ENCODE data around the gene FAM72A. TPM values are rescaled to one million over a fixed set of nuclear protein-coding genes. Genes with fewer than 3 reads are reported as not detected.
"Not testable (repeated sequence)": the region's sequence is repeated elsewhere in the genome, so short reads cannot be mapped to it uniquely, and the experiment has no call there.

FAM72A gene
- total and polyA plus RNA-seq, 4 donors: 0.36 to 10.8 (median 0.71) TPM

- not testable (repeated sequence) for H3K9me3 ChIP-seq (ENCODE audit: control insufficient read depth in 4 of 4, low read length in 3 of 4); H3K4me1 ChIP-seq (ENCODE audit: control insufficient read depth in 4 of 4, insufficient read depth in 4 of 4, low read length in 3 of 4); H3K9ac ChIP-seq (ENCODE audit: low read depth in 1 of 2, low read length in 2 of 2); H3K27ac ChIP-seq (ENCODE audit: low read depth in 1 of 2, low read length in 2 of 2); H3K36me3 ChIP-seq (ENCODE audit: control insufficient read depth in 4 of 4, insufficient read depth in 3 of 4, low read depth in 1 of 4, low read length in 3 of 4); H3K4me3 ChIP-seq (ENCODE audit: low read depth in 1 of 3, low read length in 3 of 3); H3K27me3 ChIP-seq (ENCODE audit: control insufficient read depth in 4 of 4, insufficient read depth in 4 of 4, low read length in 3 of 4); DNase-seq (ENCODE audit: low spot score)
- 80% methylated on average over 4 of the region's 6 CpGs for WGBS
These were observed 20.0 kb downstream of the FAM72A start for GRCh38 chr1:206182368-206183317.

DNA sequence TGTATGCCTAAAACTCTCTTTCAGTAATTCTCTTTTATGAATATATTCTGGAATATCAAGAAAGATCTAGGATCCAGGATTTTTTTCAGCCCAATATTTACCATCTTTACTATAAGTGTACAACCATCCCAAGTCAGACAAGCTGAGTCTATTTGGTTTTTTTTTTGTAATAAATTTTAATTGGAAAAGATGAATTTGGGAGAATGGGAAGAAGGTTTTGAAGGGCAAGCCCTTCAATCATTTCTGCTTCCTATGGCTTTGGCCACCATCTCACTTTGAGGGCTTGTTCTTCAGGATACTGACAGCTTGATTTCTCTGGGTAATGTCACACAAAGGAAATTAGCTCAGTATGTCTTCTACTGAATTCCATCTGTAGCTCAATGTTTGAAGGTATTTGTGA is 23.0 kb downstream of the FAM72A start:
- not testable (repeated sequence) for H3K9me3 ChIP-seq (ENCODE audit: control insufficient read depth in 4 of 4, low read length in 3 of 4); H3K4me1 ChIP-seq (ENCODE audit: control insufficient read depth in 4 of 4, insufficient read depth in 4 of 4, low read length in 3 of 4); H3K36me3 ChIP-seq (ENCODE audit: control insufficient read depth in 4 of 4, insufficient read depth in 3 of 4, low read depth in 1 of 4, low read length in 3 of 4); H3K27ac ChIP-seq (ENCODE audit: low read depth in 1 of 2, low read length in 2 of 2); H3K4me3 ChIP-seq (ENCODE audit: low read depth in 1 of 3, low read length in 3 of 3); DNase-seq (ENCODE audit: low spot score); H3K9ac ChIP-seq (ENCODE audit: low read depth in 1 of 2, low read length in 2 of 2); H3K27me3 ChIP-seq (ENCODE audit: control insufficient read depth in 4 of 4, insufficient read depth in 4 of 4, low read length in 3 of 4)

DNA sequence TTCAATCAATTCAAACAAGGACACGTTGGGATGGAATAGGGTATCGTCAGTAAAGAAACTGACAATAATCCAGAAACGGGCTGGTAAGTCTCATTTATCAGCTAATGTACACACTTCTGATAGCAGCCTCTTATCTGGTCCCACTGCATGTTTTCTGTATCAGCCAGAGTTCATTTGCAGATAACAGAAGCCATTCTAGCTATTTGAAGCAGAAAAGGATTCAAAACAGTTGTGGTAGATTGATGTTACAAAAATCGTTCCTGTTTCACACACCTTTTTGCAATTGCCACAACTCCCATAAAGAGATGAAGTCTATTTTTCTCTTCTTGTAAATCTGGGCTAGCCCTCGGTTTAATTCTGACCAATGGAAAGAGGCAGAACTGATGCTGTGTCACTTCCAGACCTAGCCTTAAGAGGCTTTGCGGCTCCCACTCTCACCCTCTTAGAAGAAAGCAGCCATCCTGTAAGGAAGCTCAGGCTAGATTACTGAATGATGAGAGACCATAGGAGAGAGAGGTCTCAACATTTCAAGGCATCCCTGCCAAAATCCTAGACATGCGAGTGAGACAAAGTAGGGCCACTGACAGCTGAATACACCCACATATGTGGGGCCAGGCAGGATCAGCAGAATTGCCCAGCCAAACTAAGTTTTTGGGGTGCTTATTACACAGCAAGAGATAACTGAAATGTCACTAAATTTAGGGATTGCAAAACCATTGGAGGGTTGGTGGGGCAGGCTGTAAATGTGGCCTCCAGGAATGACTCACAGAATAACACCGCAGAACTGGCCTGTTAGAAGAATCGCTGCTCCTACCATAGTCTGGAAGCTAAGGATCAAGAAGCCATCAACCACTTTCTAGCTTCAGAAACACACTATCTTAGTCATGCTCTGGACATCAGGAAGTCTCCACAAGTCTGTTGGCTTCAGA is 24.3 kb downstream of the FAM72A start:
- not testable (repeated sequence) for H3K4me3 ChIP-seq (ENCODE audit: low read depth in 1 of 3, low read length in 3 of 3); DNase-seq (ENCODE audit: low spot score); H3K4me1 ChIP-seq (ENCODE audit: control insufficient read depth in 4 of 4, insufficient read depth in 4 of 4, low read length in 3 of 4); H3K27ac ChIP-seq (ENCODE audit: low read depth in 1 of 2, low read length in 2 of 2); H3K27me3 ChIP-seq (ENCODE audit: control insufficient read depth in 4 of 4, insufficient read depth in 4 of 4, low read length in 3 of 4); H3K9ac ChIP-seq (ENCODE audit: low read depth in 1 of 2, low read length in 2 of 2); H3K36me3 ChIP-seq (ENCODE audit: control insufficient read depth in 4 of 4, insufficient read depth in 3 of 4, low read depth in 1 of 4, low read length in 3 of 4); H3K9me3 ChIP-seq (ENCODE audit: control insufficient read depth in 4 of 4, low read length in 3 of 4)
- 84% methylated on average over 9 of the region's 9 CpGs for WGBS

- H3K9ac ChIP-seq (ENCODE audit: low read depth in 1 of 2, low read length in 2 of 2); H3K27ac ChIP-seq (ENCODE audit: low read depth in 1 of 2, low read length in 2 of 2); DNase-seq (ENCODE audit: low spot score); H3K4me3 ChIP-seq (ENCODE audit: low read depth in 1 of 3, low read length in 3 of 3); H3K27me3 ChIP-seq (ENCODE audit: control insufficient read depth in 4 of 4, insufficient read depth in 4 of 4, low read length in 3 of 4); H3K9me3 ChIP-seq (ENCODE audit: control insufficient read depth in 4 of 4, low read length in 3 of 4); H3K36me3 ChIP-seq (ENCODE audit: control insufficient read depth in 4 of 4, insufficient read depth in 3 of 4, low read depth in 1 of 4, low read length in 3 of 4); H3K4me1 ChIP-seq (ENCODE audit: control insufficient read depth in 4 of 4, insufficient read depth in 4 of 4, low read length in 3 of 4): not testable (repeated sequence)
- WGBS: 80% methylated on average over 1 of the region's 2 CpGs
These were observed 26.5 kb downstream of the FAM72A start for GRCh38 chr1:206176114-206176502.

- not testable (repeated sequence) for H3K27me3 ChIP-seq (ENCODE audit: control insufficient read depth in 4 of 4, insufficient read depth in 4 of 4, low read length in 3 of 4); H3K9me3 ChIP-seq (ENCODE audit: control insufficient read depth in 4 of 4, low read length in 3 of 4); H3K4me3 ChIP-seq (ENCODE audit: low read depth in 1 of 3, low read length in 3 of 3); DNase-seq (ENCODE audit: low spot score); H3K9ac ChIP-seq (ENCODE audit: low read depth in 1 of 2, low read length in 2 of 2); H3K4me1 ChIP-seq (ENCODE audit: control insufficient read depth in 4 of 4, insufficient read depth in 4 of 4, low read length in 3 of 4); H3K27ac ChIP-seq (ENCODE audit: low read depth in 1 of 2, low read length in 2 of 2); H3K36me3 ChIP-seq (ENCODE audit: control insufficient read depth in 4 of 4, insufficient read depth in 3 of 4, low read depth in 1 of 4, low read length in 3 of 4)
- WGBS: 57% methylated on average over 1 of the region's 4 CpGs
These were observed 27.1 kb downstream of the FAM72A start for GRCh38 chr1:206175459-206176113.

Data from liver (tissue), 9 donors.